Measurements from ENCODE around the gene FAM120A. TPM values are rescaled to one million over a fixed set of nuclear protein-coding genes. Genes with fewer than 3 reads are reported as not detected.
A peak's percentile ranks its signal among the peaks of the same experiment; 100 is the strongest.

FAM120A gene
- total and polyA plus RNA-seq, 9 of the 15 experiments (the other 6 are each of a cell fraction or from before 2014, with no cell fraction given): 8.7 to 71.0 (median 42.2) TPM

- TF ChIP-seq, protein P1, sequence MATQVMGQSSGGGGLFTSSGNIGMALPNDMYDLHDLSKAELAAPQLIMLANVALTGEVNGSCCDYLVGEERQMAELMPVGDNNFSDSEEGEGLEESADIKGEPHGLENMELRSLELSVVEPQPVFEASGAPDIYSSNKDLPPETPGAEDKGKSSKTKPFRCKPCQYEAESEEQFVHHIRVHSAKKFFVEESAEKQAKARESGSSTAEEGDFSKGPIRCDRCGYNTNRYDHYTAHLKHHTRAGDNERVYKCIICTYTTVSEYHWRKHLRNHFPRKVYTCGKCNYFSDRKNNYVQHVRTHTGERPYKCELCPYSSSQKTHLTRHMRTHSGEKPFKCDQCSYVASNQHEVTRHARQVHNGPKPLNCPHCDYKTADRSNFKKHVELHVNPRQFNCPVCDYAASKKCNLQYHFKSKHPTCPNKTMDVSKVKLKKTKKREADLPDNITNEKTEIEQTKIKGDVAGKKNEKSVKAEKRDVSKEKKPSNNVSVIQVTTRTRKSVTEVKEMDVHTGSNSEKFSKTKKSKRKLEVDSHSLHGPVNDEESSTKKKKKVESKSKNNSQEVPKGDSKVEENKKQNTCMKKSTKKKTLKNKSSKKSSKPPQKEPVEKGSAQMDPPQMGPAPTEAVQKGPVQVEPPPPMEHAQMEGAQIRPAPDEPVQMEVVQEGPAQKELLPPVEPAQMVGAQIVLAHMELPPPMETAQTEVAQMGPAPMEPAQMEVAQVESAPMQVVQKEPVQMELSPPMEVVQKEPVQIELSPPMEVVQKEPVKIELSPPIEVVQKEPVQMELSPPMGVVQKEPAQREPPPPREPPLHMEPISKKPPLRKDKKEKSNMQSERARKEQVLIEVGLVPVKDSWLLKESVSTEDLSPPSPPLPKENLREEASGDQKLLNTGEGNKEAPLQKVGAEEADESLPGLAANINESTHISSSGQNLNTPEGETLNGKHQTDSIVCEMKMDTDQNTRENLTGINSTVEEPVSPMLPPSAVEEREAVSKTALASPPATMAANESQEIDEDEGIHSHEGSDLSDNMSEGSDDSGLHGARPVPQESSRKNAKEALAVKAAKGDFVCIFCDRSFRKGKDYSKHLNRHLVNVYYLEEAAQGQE (IDR thresholded peaks at IDR 0.05; ENCODE audit: borderline replicate concordance): peak; percentile 61; the same call in 1 of the 2 replicates
- TF ChIP-seq, protein P1 (CRISPR knock-in tag; IDR thresholded peaks at IDR 0.05; ENCODE audit: low read depth): peak; percentile 32; the same call in 1 of the 2 replicates
- no peak for TF ChIP-seq JUN (IDR thresholded peaks at IDR 0.05; ENCODE audit: borderline replicate concordance, low read depth, low read length)
- no peak for TF ChIP-seq JUN (CRISPR knock-in tag; IDR thresholded peaks at IDR 0.05; ENCODE audit: borderline replicate concordance)
- TF ChIP-seq, protein P2, sequence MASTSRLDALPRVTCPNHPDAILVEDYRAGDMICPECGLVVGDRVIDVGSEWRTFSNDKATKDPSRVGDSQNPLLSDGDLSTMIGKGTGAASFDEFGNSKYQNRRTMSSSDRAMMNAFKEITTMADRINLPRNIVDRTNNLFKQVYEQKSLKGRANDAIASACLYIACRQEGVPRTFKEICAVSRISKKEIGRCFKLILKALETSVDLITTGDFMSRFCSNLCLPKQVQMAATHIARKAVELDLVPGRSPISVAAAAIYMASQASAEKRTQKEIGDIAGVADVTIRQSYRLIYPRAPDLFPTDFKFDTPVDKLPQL (IDR thresholded peaks at IDR 0.05; ENCODE audit: extremely low read depth, insufficient read length): no peak
- TF ChIP-seq ZC3H11A (IDR thresholded peaks at IDR 0.05; ENCODE audit: low read depth, low read length): no peak
- no peak for TF ChIP-seq CSDE1 (IDR thresholded peaks at IDR 0.05)
- TF ChIP-seq ZNF143 (CRISPR knock-in tag; IDR thresholded peaks at IDR 0.05): no peak
- TF ChIP-seq RAD51 (IDR thresholded peaks at IDR 0.05; ENCODE audit: borderline replicate concordance, low read depth): no peak
- TF ChIP-seq ARID2 (IDR thresholded peaks at IDR 0.05): no peak
- TF ChIP-seq, protein P3, sequence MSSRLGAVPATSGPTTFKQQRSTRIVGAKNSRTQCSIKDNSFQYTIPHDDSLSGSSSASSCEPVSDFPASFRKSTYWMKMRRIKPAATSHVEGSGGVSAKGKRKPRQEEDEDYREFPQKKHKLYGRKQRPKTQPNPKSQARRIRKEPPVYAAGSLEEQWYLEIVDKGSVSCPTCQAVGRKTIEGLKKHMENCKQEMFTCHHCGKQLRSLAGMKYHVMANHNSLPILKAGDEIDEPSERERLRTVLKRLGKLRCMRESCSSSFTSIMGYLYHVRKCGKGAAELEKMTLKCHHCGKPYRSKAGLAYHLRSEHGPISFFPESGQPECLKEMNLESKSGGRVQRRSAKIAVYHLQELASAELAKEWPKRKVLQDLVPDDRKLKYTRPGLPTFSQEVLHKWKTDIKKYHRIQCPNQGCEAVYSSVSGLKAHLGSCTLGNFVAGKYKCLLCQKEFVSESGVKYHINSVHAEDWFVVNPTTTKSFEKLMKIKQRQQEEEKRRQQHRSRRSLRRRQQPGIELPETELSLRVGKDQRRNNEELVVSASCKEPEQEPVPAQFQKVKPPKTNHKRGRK (tag; IDR thresholded peaks at IDR 0.05): no peak
- TF ChIP-seq POLR2H (tag; IDR thresholded peaks at IDR 0.05; ENCODE audit: low read depth): peak; percentile 80
- TF ChIP-seq ZKSCAN8 (CRISPR knock-in tag; IDR thresholded peaks at IDR 0.05): no peak
- peak; percentile 39; the same call in 1 of the 2 replicates for TF ChIP-seq TARDBP (IDR thresholded peaks at IDR 0.05)
- peak; percentile 40 for TF ChIP-seq EGR1 (conservative IDR thresholded peaks at IDR 0.05)
- TF ChIP-seq MTF1 (CRISPR knock-in tag; IDR thresholded peaks at IDR 0.05; ENCODE audit: borderline replicate concordance): no peak
- no peak for TF ChIP-seq TAL1 (IDR thresholded peaks at IDR 0.05)
- peak in 1 of 2 experiments; percentile 51; a peak in 1 of 4 replicates for TF ChIP-seq RCOR1 (IDR thresholded peaks at IDR 0.05; ENCODE audit: borderline replicate concordance in 1 of 2, low read depth in 2 of 2, low read length in 2 of 2)
- TF ChIP-seq ESRRB (CRISPR knock-in tag; IDR thresholded peaks at IDR 0.05; ENCODE audit: borderline replicate concordance): no peak
Measured at GRCh38 chr9:93566408-93567270, 115.2 kb downstream of the FAM120A start (continued).
